Endothelial cell of umbilical vein (primary cell): ENCODE results near the gene KLB. TPM values are rescaled to one million over a fixed set of nuclear protein-coding genes. Genes with fewer than 3 reads are reported as not detected.

Experiments
- BruUV-seq: library from RNA; stranded (reverse); fragments of 400-500 nt; replicated peaks from 2 replicates; lab custom pipeline; 2021; lab: Mats Ljungman, UMichigan
- CTCF ChIA-PET: fragments of 300-600, 350-600 bp; sonication (Branson Sonifier 250); formaldehyde crosslinking; loops from one replicate; lab custom pipeline; 2021; ENCODE audit warnings: antibody characterized with exemption, inconsistent platforms; lab: Charles Lee
- POLR2A ChIA-PET: fragments of 300-600, 350-600 bp; sonication (Branson Sonifier 250); formaldehyde crosslinking; loops from one replicate; lab custom pipeline; 2021; ENCODE audit warnings: antibody characterized with exemption, inconsistent platforms; lab: Charles Lee
- DNase-seq: peaks from one replicate; pipeline ENCODE4 v3.0.0-alpha.2; 2011; ENCODE audit warnings: low read depth, low spot score
- FAIRE-seq: peaks from 2 replicates; lab custom pipeline; 2011; peaks lifted over from hg19 to GRCh38; lab: Jason Lieb, UNC
- H2AFZ ChIP-seq: 2 replicates; pipeline ENCODE4 v1.6.0; 2012; ENCODE audit warnings: low read depth, low read length, control low read depth, inconsistent platforms
- H3K27ac ChIP-seq: 2 replicates; pipeline ENCODE4 v1.5.1; 2011; ENCODE audit warnings: low read depth, mild to moderate bottlenecking, control low read depth, low read length, moderate library complexity; ENCODE audit not compliant: insufficient read depth
- H3K27me3 ChIP-seq, 2 experiments: 2 replicates each; pipeline versions ENCODE4 v1.6.0 to v1.6.1; 2011; ENCODE audit warnings: low read length in 2 of 2, mixed read lengths in 1 of 2; ENCODE audit not compliant: control insufficient read depth in 2 of 2, insufficient read depth in 2 of 2
- H3K36me3 ChIP-seq, 2 experiments: 2 replicates in 1 of 2; 3 replicates in 1 of 2; pipeline ENCODE4 v1.5.1; 2011; ENCODE audit warnings: low read length in 2 of 2, mild to moderate bottlenecking in 1 of 2, moderate library complexity in 1 of 2; ENCODE audit not compliant: control insufficient read depth in 2 of 2, insufficient read depth in 2 of 2; ENCODE audit errors: extremely low read depth in 1 of 2
- H3K4me1 ChIP-seq: 3 replicates; pipeline ENCODE4 v1.5.1; 2011; ENCODE audit warnings: mild to moderate bottlenecking, low read length; ENCODE audit not compliant: control insufficient read depth, insufficient read depth; ENCODE audit errors: extremely low read depth
- H3K4me2 ChIP-seq: 2 replicates; pipeline ENCODE4 v1.6.1; 2011; ENCODE audit warnings: low read length, control low read depth, mixed read lengths; ENCODE audit not compliant: insufficient read depth
- H3K4me3 ChIP-seq, 3 experiments: fragments of 200-600 bp in 1 of 3; sonication (generic), shearing (Covaris generic) in 1 of 3; replicated peaks in 1 of 3; 2 replicates each; pipeline ENCODE4 v1.5.1; 2011 to 2016; ENCODE audit warnings: control low read depth in 3 of 3, low read length in 3 of 3, mild to moderate bottlenecking in 2 of 3, inconsistent platforms in 1 of 3, low read depth in 1 of 3, moderate library complexity in 1 of 3; ENCODE audit not compliant: insufficient read depth in 1 of 3
- H3K79me2 ChIP-seq: 2 replicates; pipeline ENCODE4 v1.6.0; 2012; ENCODE audit warnings: low read length, inconsistent platforms; ENCODE audit not compliant: control insufficient read depth, insufficient read depth
- H3K9ac ChIP-seq: replicated peaks from 2 replicates; pipeline ENCODE3; 2011; ENCODE audit warnings: low read length, control low read depth; ENCODE audit not compliant: insufficient read depth; ENCODE audit errors: extremely low read depth
- H3K9me1 ChIP-seq: replicated peaks from 3 replicates; pipeline ENCODE4 v1.6.0; 2011; ENCODE audit warnings: mild to moderate bottlenecking, low read length; ENCODE audit not compliant: control insufficient read depth, insufficient read depth; ENCODE audit errors: extremely low read depth
- H3K9me3 ChIP-seq: replicated peaks from 2 replicates; pipeline ENCODE4 v1.5.1; 2012; ENCODE audit warnings: low read length, inconsistent platforms; ENCODE audit not compliant: control insufficient read depth, insufficient read depth
- H4K20me1 ChIP-seq: replicated peaks from 2 replicates; pipeline ENCODE3; 2011; ENCODE audit warnings: mild to moderate bottlenecking, low read length; ENCODE audit not compliant: control insufficient read depth, insufficient read depth; ENCODE audit errors: extremely low read depth
- CTCF ChIP-seq, 2 donors: IDR thresholded peaks; 1 replicate in 1 of 2; 2 replicates in 1 of 2; pipeline ENCODE4 v1.5.1; 2011; ENCODE audit warnings: low read length in 2 of 2, mild to moderate bottlenecking in 2 of 2, moderate library complexity in 2 of 2, control low read depth in 1 of 2, inconsistent platforms in 1 of 2, low read depth in 1 of 2; ENCODE audit not compliant: insufficient read depth in 1 of 2; ENCODE audit errors: extremely low read depth in 1 of 2
- EZH2 ChIP-seq: IDR thresholded peaks from 2 replicates; pipeline ENCODE4 v1.6.1; 2012; ENCODE audit warnings: borderline replicate concordance, low read depth, mild to moderate bottlenecking, moderate library complexity, low read length, inconsistent platforms; ENCODE audit not compliant: severe bottlenecking
- FOS ChIP-seq: IDR thresholded peaks from 2 replicates; pipeline ENCODE4 v1.6.1; 2011; ENCODE audit warnings: mild to moderate bottlenecking, low read length, moderate library complexity, borderline replicate concordance; ENCODE audit not compliant: insufficient read depth
- GATA2 ChIP-seq: IDR thresholded peaks from 2 replicates; pipeline ENCODE4 v1.7.0; 2011; ENCODE audit warnings: low read depth, mild to moderate bottlenecking, moderate library complexity, mixed read lengths, low read length; ENCODE audit not compliant: insufficient read length, insufficient read depth
- JUN ChIP-seq: IDR thresholded peaks from 2 replicates; pipeline ENCODE4 v1.6.1; 2011; ENCODE audit warnings: borderline replicate concordance, low read depth; ENCODE audit not compliant: insufficient read length, insufficient read depth
- MYC ChIP-seq: IDR thresholded peaks from one replicate; pipeline ENCODE4 v1.6.1; 2011; ENCODE audit warnings: mild to moderate bottlenecking, low read depth, low read length
- POLR2A ChIP-seq: IDR thresholded peaks from 2 replicates; pipeline ENCODE4 v1.6.1; 2012; ENCODE audit warnings: low read depth, mild to moderate bottlenecking, control low read depth, low read length
- POLR2AphosphoS5 ChIP-seq: IDR thresholded peaks from 2 replicates; pipeline ENCODE4 v1.6.1; 2012; ENCODE audit warnings: low read depth, mild to moderate bottlenecking, control low read depth, low read length, moderate library complexity; ENCODE audit not compliant: insufficient read depth
- dilution Hi-C: fragments of 300-500 bp; cut with MboI; formaldehyde crosslinking; loops from one replicate; pipeline ENCODE4 v1.15.0; 2019; ENCODE audit warnings: low sequenced_read_pairs; ENCODE audit not compliant: extremely low pct_ligation_motif_present
- intact Hi-C: fragments of 100-400 bp; cut with micrococcal nuclease; formaldehyde crosslinking; loops from one replicate; pipeline ENCODE4 v1.10.0; 2022
- polyA plus RNA-seq, 4 experiments: library from polyadenylated mRNA; depleted of rRNA in 3 of 4; stranded (reverse) in 3 of 4; unstranded in 1 of 4; fragments of >200 nt; gene quantifications; 2 replicates each; pipeline versions ENCODE4 v1.2.1 to v1.2.3, GENCODE V29; 2011 to 2012; ENCODE audit warnings: missing spikeins in 1 of 4
- total RNA-seq: library from RNA; stranded (reverse); gene quantifications from 2 replicates; pipeline ENCODE4 v1.2.3, GENCODE V29; 2021
- TF ChIP-seq, protein P1 (sequence below): IDR thresholded peaks from 2 replicates; pipeline ENCODE4 v1.6.1; 2011; ENCODE audit not compliant: insufficient read depth, insufficient read length

Gene KLB
- total and polyA plus RNA-seq, 2 donors (not counting 3 experiments of a cell fraction or from before 2014, with no cell fraction given), result 0.01 TPM; not detected in 1

GRCh38 chr4:39362827-39363226 lies 43.9 kb upstream of the KLB start:
- dilution Hi-C loops, result no loop called here
- H3K4me2 ChIP-seq, result no peak overlapping the region
- H3K36me3 ChIP-seq, result no peaks in the 10 kb centered on the region
- H3K4me1 ChIP-seq, result peaks cover 11% of the 10 kb centered on the region
- no peak overlapping the region for H2AFZ ChIP-seq
- TF ChIP-seq FOS, result no peak
- no peak for TF ChIP-seq POLR2AphosphoS5
- no peak for TF ChIP-seq MYC
- TF ChIP-seq GATA2, result no peak
- TF ChIP-seq JUN, result no peak
- TF ChIP-seq, protein P1, sequence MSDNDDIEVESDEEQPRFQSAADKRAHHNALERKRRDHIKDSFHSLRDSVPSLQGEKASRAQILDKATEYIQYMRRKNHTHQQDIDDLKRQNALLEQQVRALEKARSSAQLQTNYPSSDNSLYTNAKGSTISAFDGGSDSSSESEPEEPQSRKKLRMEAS, result no peak
- no peak for TF ChIP-seq POLR2A
- no peak for TF ChIP-seq EZH2
- TF ChIP-seq CTCF (IDR thresholded peaks at IDR 0.05; ENCODE audit: extremely low read depth in 1 of 2, insufficient read depth in 1 of 2, low read depth in 1 of 2, low read length in 2 of 2), result no peak
- H3K9ac ChIP-seq, result no peak overlapping the region
- BruUV-seq, result no TSS peak
- H3K27me3 ChIP-seq, result no peaks in the 10 kb centered on the region
- POLR2A ChIA-PET, result no interaction called here
- FAIRE-seq (no peak), DNase-seq (no peak)
- peaks cover 72% of the 10 kb centered on the region for H3K79me2 ChIP-seq
- CTCF ChIA-PET, result no interaction called here
- no peak overlapping the region for H3K27ac ChIP-seq
- no peak overlapping the region for H3K4me3 ChIP-seq
- H4K20me1 ChIP-seq, result no peaks in the 10 kb centered on the region
- no peaks in the 10 kb centered on the region for H3K9me3 ChIP-seq
- intact Hi-C loops, result no loop called here
- no peaks in the 10 kb centered on the region for H3K9me1 ChIP-seq
